HG02610 (cell line): Measurements from ENCODE around the gene ZNF609.
A peak's percentile ranks its signal among the peaks of the same experiment; 100 is the strongest.

Source experiments
- ATAC-seq: cut with Tn5 transposase; IDR thresholded peaks from one replicate; pipeline ENCODE4 v1.9.1; 2021; ENCODE audit warnings: mild to moderate bottlenecking, moderate library complexity; ENCODE audit not compliant: unreplicated experiment

Gene ZNF609

DNA sequence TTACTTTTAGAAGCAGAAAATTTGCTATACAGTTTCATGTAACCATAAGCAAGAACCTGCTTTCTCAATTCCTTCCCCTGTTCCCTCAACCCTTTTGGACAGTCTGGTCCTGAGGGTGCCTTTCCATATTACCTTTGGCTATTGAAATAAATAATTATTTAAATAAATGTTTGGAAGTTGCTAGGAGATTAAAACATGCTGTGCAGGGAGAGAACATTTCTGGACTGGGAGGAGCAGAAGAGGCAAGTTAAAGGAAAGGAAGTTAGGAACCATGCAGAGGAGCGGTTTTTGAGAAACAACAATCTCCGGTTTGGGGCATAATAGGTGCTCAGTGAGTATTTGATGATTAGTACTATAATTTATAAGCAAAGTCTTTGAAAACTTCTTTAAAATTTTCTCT is 41.8 kb downstream of the ZNF609 start:
- ATAC-seq = no peak

DNA sequence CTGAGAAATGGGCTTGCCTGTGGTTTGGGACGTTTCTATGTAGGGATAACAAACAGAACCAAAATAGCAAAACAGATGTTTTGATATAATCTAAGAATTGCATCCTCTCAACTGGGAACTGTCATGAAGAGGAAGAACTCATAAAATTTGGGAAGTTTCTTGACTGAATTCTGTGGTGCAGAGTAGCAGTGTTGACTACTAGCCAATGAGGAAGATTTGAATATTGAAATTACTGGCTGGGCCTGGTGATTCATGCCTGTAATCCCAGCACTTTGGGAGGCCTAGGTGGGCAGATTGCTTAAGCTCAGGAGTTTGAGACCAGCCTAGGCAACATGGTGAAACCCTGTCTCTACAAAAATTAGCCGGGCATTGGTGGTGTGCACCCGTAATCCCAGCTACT is 42.2 kb downstream of the ZNF609 start:
- no peak for ATAC-seq

- ATAC-seq = no peak
These were observed 42.8 kb downstream of the ZNF609 start for GRCh38 chr15:64503197-64503596.

DNA sequence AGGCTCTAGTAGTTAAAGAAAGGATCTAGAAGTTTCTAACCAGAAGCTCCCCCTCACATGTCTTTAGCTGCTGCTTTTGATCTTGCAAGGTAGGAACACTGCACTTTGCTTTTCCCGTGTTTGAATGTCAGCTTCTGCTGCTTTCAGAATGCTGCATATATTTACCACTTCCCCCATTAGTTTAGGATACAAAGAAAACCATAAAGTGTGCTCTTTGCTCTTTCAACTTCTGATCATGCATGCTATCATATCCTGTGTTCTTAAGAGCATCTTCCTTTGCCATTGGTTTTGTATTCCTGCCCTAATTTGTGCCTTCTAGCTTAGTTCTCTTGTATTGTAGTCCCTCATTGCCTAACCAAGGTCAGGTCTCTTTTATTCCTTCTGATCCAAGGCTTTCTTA is 43.3 kb downstream of the ZNF609 start:
- ATAC-seq = no peak

DNA sequence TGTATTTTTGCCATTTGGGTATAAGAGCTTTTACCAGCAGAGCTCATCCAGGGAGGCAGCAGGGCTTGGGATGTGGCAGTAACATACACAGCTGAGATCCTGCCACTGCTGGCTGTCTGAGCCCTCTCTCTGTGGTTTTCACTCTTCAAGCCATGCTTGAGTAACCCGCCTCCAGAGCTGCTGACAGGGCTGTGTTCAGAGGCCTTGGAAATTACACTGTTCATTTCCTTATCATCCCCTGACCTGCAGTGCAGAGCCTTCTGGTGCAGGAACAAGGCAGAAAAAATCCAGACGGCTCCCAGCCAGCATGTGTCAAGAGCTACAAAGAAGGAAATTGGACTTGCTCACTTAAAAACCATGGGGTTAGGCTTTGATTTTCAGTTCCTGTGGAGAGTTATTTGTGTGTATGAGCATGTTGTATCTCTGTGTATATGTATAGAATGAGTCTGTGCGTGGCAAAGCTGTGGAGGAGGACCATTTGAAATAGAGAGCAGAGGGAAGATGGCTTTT is 47.0 kb downstream of the ZNF609 start:
- ATAC-seq = peak; percentile 72

- ATAC-seq = no peak
These were observed 47.5 kb downstream of the ZNF609 start for GRCh38 chr15:64507845-64508244.

- no peak for ATAC-seq
These were observed 53.4 kb downstream of the ZNF609 start for GRCh38 chr15:64513823-64514222.

GRCh38 chr15:64515196-64515595 is 54.8 kb downstream of the ZNF609 start:
- no peak for ATAC-seq

GRCh38 chr15:64515825-64516224 is 55.4 kb downstream of the ZNF609 start:
- no peak for ATAC-seq

DNA sequence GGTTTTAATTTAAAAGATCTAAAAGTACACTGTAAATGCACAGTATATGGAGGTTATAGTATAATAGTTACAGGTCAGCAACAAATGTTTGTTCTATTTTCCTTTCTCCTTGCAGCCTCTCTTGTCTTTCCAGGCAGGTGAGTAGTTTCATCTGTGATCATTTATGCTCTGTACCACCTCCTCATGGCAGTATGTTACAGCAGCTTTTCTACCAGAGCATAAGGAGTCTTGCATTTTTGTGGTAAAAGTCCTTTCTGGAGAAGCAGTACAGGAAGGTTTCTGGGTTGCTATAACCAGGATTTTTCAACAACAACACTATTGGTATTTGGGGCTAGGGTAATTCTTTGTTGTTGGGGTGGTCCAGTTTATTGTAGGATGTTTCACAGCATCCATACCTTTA is 59.5 kb downstream of the ZNF609 start:
- ATAC-seq = no peak

DNA sequence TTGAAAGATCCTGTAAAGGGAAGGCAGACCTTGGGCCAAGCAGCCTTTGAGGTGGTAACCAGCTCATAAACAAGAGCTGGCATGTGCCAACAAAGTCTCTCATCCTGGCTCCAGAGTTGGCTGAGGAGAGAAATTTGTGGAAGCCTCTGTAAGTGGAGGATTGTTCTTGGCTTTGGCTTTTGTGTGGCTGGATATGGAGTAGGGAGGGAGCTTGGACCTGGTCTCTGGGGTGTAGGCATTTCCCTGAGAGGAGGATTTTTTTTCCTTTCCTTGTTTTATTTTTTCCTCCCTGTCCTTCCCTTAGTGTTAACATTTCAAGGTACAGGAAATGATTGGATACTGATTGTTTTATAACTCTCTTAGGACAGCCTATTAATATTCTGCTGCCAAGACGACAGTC is 60.8 kb downstream of the ZNF609 start:
- ATAC-seq = no peak

- no peak for ATAC-seq
These were observed 61.4 kb downstream of the ZNF609 start for GRCh38 chr15:64521726-64522164.

- ATAC-seq = no peak
These were observed 61.9 kb downstream of the ZNF609 start for GRCh38 chr15:64522226-64522823.

DNA sequence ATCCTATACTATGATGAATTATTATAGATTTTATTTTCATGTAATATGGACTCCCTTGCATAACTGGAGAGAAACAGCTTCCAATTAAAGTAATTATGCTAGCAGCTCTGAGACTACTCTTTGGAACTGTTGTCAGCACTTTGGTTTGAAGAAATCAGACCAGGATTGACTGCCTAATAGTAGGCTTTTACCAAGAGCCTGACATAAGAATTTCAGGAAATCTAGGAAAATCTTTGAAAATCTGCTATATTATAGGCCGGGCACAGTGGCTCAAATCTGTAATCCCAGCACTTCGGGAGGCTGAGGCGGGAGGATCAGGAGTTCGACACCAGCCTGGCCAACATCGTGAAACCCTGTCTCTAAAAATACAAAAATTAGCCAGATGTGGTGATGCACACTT is 62.9 kb downstream of the ZNF609 start:
- ATAC-seq = no peak

GRCh38 chr15:64524778-64525177 is 64.4 kb downstream of the ZNF609 start:
- no peak for ATAC-seq

GRCh38 chr15:64525828-64526530 is 65.6 kb downstream of the ZNF609 start:
- ATAC-seq = no peak

DNA sequence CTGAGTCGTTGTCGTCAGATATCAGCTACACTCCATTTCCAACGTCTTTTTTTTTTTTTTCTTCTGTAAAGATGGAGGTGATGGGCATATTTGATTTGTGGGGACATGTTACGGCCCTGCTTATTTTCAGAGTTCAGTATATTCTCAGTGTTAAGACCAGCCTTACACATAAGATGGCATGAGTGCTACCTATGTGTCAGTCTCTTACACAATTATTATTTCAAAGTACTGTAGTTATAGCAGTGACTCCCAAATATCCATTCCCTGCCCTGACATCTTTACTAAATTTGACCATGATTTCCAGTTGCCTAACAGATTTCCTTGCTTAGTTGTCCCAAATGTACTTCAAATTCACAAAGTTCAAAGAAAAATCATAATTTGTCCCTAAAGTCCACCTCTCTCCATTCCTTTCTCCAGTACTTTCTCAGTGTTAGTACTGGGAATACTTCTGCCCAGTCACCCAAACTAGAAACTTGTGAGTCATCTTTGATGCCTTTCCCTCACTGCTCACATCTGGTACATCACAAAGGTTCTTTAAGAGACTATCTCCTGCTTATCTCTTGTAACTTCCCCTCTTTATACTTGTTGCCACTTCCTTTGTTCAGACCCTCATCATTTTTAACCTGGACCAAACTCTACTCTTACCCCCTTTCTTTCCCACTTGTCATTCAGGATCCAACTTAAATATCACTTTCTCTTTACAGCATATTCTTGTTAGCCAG is 67.0 kb downstream of the ZNF609 start:
- ATAC-seq = no peak

DNA sequence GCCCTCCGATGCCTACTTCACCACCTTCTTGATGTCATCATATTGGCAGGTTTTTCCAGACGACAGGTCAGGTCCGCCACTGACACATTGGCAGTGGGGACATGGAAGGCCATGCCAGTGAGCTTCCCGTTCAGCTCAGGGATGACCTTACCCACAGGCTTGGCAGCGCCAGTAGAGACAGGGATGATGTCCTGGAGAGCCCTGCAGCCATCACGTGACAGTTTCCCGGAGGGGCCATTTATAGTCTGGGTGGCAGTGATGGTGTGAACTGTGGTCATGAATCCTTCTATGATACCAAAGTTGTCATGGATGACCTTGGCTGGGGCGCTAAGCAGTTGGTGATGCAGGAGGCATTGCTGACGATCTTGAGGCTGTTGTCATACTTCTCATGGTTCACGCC is 68.5 kb downstream of the ZNF609 start:
- no peak for ATAC-seq

DNA sequence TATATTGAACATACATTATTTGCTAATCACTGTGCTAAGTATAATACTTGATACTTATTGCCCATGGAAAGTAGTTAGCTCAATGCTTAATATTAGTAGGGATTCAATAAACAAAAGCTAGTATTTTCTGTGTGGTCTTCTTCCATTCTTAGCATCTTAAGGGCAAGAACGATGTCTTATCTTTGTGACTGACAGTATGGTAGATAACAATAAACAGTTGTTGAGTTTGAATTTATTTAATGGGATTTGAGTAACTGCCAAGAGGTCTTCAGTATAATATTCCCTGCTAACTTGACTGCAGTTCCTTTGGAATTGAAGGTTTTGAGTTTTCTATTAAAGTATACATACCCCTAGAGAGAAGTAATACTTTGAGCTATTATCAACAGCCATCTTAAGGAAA is 70.1 kb downstream of the ZNF609 start:
- no peak for ATAC-seq

DNA sequence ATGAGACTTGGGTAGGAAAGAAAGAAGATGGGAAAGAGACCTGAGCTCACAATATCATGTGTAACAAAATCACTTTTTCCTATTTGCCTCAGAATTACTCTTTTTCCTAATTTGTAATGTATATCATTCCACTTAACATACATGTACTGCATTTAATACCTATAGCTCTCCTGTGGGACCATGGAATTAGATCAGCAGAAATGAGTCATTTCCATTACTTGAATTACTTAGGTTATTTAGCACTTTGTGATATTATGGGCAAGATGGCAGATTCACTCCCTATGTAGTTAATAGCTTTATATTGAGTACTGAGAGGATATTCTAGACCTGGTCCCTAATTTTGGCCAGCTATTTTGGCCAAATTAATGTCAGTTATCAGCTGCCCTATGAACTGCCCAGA is 70.5 kb downstream of the ZNF609 start:
- ATAC-seq = no peak

- ATAC-seq = no peak
These were observed 72.3 kb downstream of the ZNF609 start for GRCh38 chr15:64532521-64533315.
